T47D (cell line): ENCODE measurements around the gene ANGEL1.
A peak's percentile ranks its signal among the peaks of the same experiment; 100 is the strongest.

Source experiments
- DNase-seq, 2 experiments: peaks; one replicate each; pipeline versions ENCODE4 v3.0.0 to v3.0.0-alpha.2; 2011 to 2012; ENCODE audit warnings: low read depth in 1 of 2, low spot score in 1 of 2
- JUND ChIP-seq: IDR thresholded peaks from 2 replicates; pipeline ENCODE4 v1.6.1; 2012; ENCODE audit warnings: low read depth
- in situ Hi-C: cut with HindIII; loops from 2 replicates; pipeline ENCODE4 v1.10.0; 2016; ENCODE audit warnings: low sequenced_read_pairs, low pct_unique_long_range_greater_than_20kb

The ANGEL1 gene

GRCh38 chr14:76763096-76764041 lies 49.3 kb downstream of the ANGEL1 start:
- TF ChIP-seq JUND = no peak
- in situ Hi-C loops = no loop called here
- DNase-seq = no peak

DNA sequence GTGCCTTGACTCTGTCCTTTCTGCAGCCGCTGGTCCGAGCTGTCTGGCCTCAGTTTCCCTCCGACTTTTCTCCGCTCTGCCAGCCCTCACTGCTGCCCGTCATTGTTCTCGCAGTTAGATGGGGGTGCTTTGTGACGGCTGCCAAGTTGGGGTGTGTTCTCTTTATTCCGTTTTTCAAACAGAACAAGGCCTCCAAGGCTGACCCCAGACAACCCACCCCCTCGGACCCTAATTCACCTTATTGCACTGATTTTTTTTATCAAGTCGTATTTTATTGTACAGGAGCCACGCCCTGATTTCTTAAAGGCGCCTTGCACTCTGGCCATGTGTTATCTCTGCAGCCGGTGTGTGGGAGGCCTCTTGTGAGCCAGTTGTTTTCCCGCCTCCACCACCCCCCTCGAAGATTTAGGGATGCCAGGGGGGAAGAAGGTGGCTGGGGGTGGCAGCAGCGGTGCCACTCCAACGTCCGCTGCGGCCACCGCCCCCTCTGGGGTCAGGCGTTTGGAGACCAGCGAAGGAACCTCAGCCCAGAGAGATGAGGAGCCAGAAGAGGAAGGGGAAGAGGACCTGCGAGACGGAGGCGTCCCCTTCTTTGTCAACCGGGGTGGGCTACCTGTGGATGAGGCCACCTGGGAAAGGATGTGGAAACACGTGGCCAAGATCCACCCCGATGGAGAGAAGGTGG lies 50.1 kb downstream of the ANGEL1 start:
- TF ChIP-seq JUND = no peak
- in situ Hi-C loops = no loop called here
- DNase-seq = no peak

DNA sequence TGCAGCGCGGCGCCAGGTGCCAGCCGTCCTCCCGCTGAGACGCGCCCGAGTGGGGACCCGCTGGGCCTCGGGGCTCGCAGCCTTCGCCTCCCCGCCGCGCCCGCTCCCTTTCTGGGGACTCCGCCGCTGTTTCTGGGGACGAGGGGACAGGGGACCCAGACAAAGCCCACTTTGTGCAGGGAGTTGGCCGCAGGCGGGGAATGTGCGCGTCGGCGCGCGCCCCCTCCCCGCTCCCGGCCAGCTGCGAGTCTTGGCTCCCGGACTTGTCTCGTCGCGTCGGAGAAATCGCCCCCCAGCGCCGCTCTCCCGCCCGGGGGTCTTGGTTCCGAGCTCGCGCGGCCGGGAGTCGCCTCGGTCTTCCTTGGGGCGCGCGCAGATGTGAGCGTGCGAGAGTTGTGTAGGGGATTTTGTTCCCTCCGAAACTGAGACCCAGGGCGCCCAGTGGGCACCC lies 50.7 kb downstream of the ANGEL1 start:
- DNase-seq = no peak

GRCh38 chr14:76761136-76761959 lies 51.3 kb downstream of the ANGEL1 start, which contains the start of gene VASH1:
Gene VASH1 (plus strand): TSS chr14:76761468. CDS start chr14:76762822, 1,354 bp downstream.
- in situ Hi-C loops = no loop called here
- peak; percentile 43 to 96 for DNase-seq
- TF ChIP-seq JUND = no peak

More for the DNA sequence above, 50.7 kb downstream of the ANGEL1 start:
- in situ Hi-C loops = no loop called here
- no peak for TF ChIP-seq JUND

DNA sequence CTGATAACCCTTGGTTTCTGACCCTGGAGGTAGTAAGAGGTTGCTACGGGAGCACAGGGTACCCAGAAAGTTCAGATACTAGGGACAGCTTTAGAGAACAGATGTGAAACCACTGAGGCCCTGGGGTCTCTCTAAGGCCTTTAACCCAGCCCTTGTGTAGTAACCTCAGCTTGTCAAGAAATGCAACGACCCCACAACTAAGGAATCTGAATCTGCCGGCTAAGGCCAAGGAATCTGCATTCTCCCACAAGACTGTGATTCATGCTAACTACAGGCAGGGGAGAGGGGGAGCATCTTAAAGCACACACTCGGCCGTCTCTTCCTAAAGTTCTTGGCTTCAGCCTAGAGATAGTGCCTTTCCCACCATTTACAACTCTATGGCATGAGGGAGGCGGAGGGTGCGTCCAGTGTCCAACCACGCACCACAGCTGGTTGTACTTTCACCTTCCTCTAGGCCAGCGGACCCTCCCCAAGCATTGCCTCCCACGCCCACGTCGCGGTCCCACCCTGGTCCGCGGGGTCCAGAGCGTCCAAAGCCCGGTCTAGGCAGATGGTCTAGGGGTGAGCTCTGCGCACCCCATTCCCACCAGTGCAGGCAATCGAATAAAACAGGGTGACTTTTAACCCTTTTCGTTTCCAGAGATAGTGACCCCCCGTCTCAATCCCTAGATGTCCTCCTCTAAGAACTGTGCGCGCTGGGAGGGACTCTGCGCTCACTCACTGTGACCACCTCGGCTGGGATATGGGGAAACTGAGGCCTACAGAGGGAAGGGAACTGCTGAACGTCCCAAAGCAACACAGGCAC lies 52.1 kb downstream of the ANGEL1 start:
- no peak for TF ChIP-seq JUND
- DNase-seq = no peak
- in situ Hi-C loops = no loop called here

DNA sequence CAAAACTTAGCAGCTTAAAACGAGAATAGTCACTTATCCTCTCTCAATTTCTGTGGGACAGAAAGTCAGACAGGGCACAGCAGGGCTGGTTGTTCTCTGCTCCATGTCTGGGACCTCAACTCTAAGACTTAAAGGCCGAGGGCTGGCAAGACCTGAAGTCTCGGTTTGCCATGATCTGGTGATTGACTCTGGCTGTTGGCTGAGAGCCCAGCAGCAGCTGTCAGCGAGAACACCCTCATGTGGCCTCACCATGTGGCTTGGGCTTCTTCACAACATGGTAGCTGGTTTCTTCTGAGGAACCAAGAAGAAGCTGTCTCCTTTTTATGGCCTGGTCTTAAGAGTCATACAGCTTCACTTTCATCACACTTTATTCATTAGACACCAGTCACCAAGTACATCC lies 53.1 kb downstream of the ANGEL1 start:
- no peak for TF ChIP-seq JUND
- no peak for DNase-seq
- in situ Hi-C loops = no loop called here

DNA sequence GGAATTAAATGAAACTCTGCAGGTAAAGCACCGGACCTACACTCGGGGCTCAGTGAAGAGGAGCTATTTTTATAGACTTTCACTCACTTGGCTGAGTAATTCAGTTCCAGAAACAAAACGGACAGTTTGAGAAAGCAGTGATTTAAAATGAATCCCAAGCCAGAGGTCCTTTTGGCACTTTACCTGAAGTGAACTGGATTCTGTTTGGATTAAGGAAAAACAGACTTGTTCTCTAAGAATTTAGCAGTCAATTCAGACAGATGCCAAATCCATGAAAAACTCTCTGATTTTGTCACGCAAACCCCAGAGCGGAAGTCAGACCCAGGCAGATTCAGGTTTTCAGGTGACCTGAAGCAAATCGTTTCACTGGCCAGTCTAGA lies 56.3 kb downstream of the ANGEL1 start:
- no peak for DNase-seq
- TF ChIP-seq JUND = no peak
- in situ Hi-C loops = no loop called here

- no peak for TF ChIP-seq JUND
- in situ Hi-C loops = no loop called here
- DNase-seq = no peak
Observed at GRCh38 chr14:76755610-76756370, 56.9 kb downstream of the ANGEL1 start.

DNA sequence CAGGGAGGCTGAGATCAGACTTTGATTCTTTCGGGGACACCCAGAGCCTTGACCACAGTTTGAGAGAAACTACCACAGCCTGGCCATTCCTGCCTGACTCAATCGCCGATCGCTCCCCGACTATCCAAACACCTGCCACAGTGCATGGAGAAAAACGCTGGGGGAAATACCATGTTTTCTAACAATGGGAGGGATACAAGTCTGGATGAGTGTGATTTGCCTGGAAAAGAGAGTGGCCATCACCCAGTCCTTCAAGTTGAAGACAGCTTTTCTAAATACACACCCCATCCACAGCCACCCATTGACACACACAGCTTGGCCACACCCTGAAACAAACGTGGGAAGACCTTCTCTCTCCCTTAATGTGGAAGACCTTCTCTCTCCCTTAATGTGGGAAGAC lies 58.1 kb downstream of the ANGEL1 start:
- TF ChIP-seq JUND = no peak
- in situ Hi-C loops = no loop called here
- DNase-seq = no peak

GRCh38 chr14:76753541-76754198 lies 59.0 kb downstream of the ANGEL1 start:
- DNase-seq = no peak
- in situ Hi-C loops = no loop called here
- no peak for TF ChIP-seq JUND

GRCh38 chr14:76752744-76753143 lies 59.9 kb downstream of the ANGEL1 start:
- in situ Hi-C loops = no loop called here
- DNase-seq = no peak
- TF ChIP-seq JUND = no peak
